Hepatocyte (in vitro differentiated cells): ENCODE measurements around the gene FAM20A.

Source experiments
- EZH2 ChIP-seq: fragments of 200-600 bp; sonication (generic); IDR thresholded peaks from 2 replicates; pipeline ENCODE4 v1.6.1; 2016; ENCODE audit warnings: antibody characterized with exemption, mild to moderate bottlenecking, borderline replicate concordance
- TF ChIP-seq, protein P1 (sequence below): fragments of 200-600 bp; sonication (generic); IDR thresholded peaks from 2 replicates; pipeline ENCODE4 v1.5.1; 2016; ENCODE audit warnings: antibody characterized with exemption, mild to moderate bottlenecking; ENCODE audit not compliant: poor library complexity

DNA sequence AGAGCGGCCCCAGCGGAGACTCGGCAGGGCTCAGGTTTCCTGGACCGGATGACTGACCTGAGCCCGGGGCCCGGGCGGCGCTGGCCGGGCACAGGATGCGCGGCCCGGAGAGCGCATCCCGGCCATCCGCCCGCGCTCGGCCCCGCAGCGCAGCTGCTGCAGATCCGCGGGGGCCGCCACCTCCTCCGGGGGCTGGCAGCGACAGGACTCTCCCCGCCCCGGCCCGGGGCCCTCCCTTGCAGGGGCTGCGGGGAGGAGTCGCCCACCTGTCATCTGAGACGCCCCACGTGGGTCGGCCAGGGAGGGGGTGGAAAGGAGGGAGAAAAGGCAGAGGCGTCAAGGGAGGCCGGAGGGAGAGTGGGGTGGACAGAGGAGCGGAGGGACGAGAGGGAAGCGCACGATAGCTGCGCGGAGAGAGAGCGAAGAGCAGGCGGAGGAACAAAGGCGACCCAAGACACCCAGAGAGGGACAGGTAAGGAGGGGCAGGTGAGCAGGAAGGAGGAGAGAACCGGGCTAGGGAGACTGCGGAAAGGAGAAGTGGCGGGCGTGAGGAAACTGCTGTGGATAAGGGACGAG is 89.4 kb downstream of the FAM20A start:
- TF ChIP-seq, protein P1, sequence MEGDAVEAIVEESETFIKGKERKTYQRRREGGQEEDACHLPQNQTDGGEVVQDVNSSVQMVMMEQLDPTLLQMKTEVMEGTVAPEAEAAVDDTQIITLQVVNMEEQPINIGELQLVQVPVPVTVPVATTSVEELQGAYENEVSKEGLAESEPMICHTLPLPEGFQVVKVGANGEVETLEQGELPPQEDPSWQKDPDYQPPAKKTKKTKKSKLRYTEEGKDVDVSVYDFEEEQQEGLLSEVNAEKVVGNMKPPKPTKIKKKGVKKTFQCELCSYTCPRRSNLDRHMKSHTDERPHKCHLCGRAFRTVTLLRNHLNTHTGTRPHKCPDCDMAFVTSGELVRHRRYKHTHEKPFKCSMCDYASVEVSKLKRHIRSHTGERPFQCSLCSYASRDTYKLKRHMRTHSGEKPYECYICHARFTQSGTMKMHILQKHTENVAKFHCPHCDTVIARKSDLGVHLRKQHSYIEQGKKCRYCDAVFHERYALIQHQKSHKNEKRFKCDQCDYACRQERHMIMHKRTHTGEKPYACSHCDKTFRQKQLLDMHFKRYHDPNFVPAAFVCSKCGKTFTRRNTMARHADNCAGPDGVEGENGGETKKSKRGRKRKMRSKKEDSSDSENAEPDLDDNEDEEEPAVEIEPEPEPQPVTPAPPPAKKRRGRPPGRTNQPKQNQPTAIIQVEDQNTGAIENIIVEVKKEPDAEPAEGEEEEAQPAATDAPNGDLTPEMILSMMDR: peak; percentile 21
- TF ChIP-seq EZH2: no peak
